OCI-LY1 (cell line): Measurements from ENCODE around the gene ASTN1.

Experiments used
- CTCF ChIP-seq: fragments of 200-600 bp; sonication (generic), shearing (Covaris generic); IDR thresholded peaks from 2 replicates; pipeline ENCODE4 v1.5.1; 2017; ENCODE audit warnings: mild to moderate bottlenecking, antibody characterized with exemption, low read length, moderate library complexity, mixed read lengths
- EZH2 ChIP-seq: fragments of 200-600 bp; sonication (generic), shearing (Covaris generic); IDR thresholded peaks from 2 replicates; pipeline ENCODE4 v1.8.0; 2017; ENCODE audit warnings: borderline replicate concordance, mixed run types, mild to moderate bottlenecking, antibody characterized with exemption, low read length, moderate library complexity, mixed read lengths

- TF ChIP-seq CTCF (no peak), EZH2 (no peak)
Measured at GRCh38 chr1:177172272-177172671, 7.8 kb upstream of the ASTN1 start.
